Activated CD8-positive, alpha-beta memory T cell treated with anti-CD3 and anti-CD28 coated beads, Interleukin-2, amount 50 U/mL, for 48 hours (primary cell): ENCODE data around the gene ATP6V1G3.
"Not testable (repeated sequence)": the region's sequence is repeated elsewhere in the genome, so short reads cannot be mapped to it uniquely, and the experiment has no call there.

Experiments used
- DNase-seq: peaks from one replicate; pipeline ENCODE4 v3.0.0-alpha.2; 2020

The ATP6V1G3 gene

GRCh38 chr1:198541737-198542136, 1.3 kb upstream of the ATP6V1G3 start:
- DNase-seq, result no peak

- no peak for DNase-seq
Measured at GRCh38 chr1:198538579-198539364, 1.7 kb downstream of the ATP6V1G3 start.

GRCh38 chr1:198535631-198536030, 4.8 kb downstream of the ATP6V1G3 start:
- DNase-seq, result no peak

- no peak for DNase-seq
Measured at GRCh38 chr1:198534548-198535418, 5.7 kb downstream of the ATP6V1G3 start.

- no peak for DNase-seq
Measured at GRCh38 chr1:198531891-198532290, 8.6 kb downstream of the ATP6V1G3 start.

GRCh38 chr1:198530953-198531352, 9.5 kb downstream of the ATP6V1G3 start:
- no peak for DNase-seq

GRCh38 chr1:198529414-198529813, 11.1 kb downstream of the ATP6V1G3 start:
- no peak for DNase-seq

- no peak for DNase-seq
Measured at GRCh38 chr1:198528364-198528763, 12.1 kb downstream of the ATP6V1G3 start.

GRCh38 chr1:198524556-198524955, 15.9 kb downstream of the ATP6V1G3 start:
- DNase-seq, result no peak

- not testable (repeated sequence) for DNase-seq
Measured at GRCh38 chr1:198524127-198524526, 16.4 kb downstream of the ATP6V1G3 start.

- no peak for DNase-seq
Measured at GRCh38 chr1:198523182-198523950, 17.1 kb downstream of the ATP6V1G3 start.

- no peak for DNase-seq
Measured at GRCh38 chr1:198520524-198521254, 19.8 kb downstream of the ATP6V1G3 start.

GRCh38 chr1:198519639-198520501, 20.6 kb downstream of the ATP6V1G3 start:
- DNase-seq, result no peak

- no peak for DNase-seq
Measured at GRCh38 chr1:198517623-198518199, 22.8 kb downstream of the ATP6V1G3 start.

- DNase-seq, result no peak
Measured at GRCh38 chr1:198500096-198500495, 40.4 kb downstream of the ATP6V1G3 start.

- no peak for DNase-seq
Measured at GRCh38 chr1:198499588-198499987, 40.9 kb downstream of the ATP6V1G3 start.

- DNase-seq, result no peak
Measured at GRCh38 chr1:198498881-198499280, 41.6 kb downstream of the ATP6V1G3 start.

GRCh38 chr1:198498103-198498385, 42.4 kb downstream of the ATP6V1G3 start:
- DNase-seq, result no peak

- no peak for DNase-seq
Measured at GRCh38 chr1:198497326-198498102, 43.0 kb downstream of the ATP6V1G3 start.
